Measurements from ENCODE around the gene PIK3CD. TPM values are rescaled to one million over a fixed set of nuclear protein-coding genes. Genes with fewer than 3 reads are reported as not detected.
A peak's percentile ranks its signal among the peaks of the same experiment; 100 is the strongest.

PIK3CD gene
- total and polyA plus RNA-seq, 2 of the 8 experiments (the other 6 are each of a cell fraction or from before 2014, with no cell fraction given), result 20.6 to 24.1 TPM

- WGBS, 2 experiments (ENCODE audit: extremely low coverage in 1 of 2, insufficient coverage in 1 of 2, insufficient read length in 1 of 2, insufficient replicate concordance in 2 of 2, low coverage in 1 of 2, low lambda C conversion rate in 2 of 2, missing lambda C conversion rate in 1 of 2), result 85% methylated on average over 10 of the region's 10 CpGs; no CpG with 5 or more reads in 1 of the 2 experiments
- H4K91ac ChIP-seq (replicated peaks; ENCODE audit: insufficient read length, low read length), result peak overlapping the region; percentile 17
- FAIRE-seq, result no peak
- no peak overlapping the region for H3K56ac ChIP-seq (replicated peaks; ENCODE audit: insufficient read length, low read depth, low read length)
- H4K20me1 ChIP-seq (replicated peaks in 1 of 2; ENCODE audit: control insufficient read depth in 1 of 2, insufficient read depth in 2 of 2, low read length in 2 of 2), result no peaks in the 10 kb centered on the region
- H2BK5ac ChIP-seq (ENCODE audit: low read depth, low read length), result peak overlapping the region; percentile 79; the same call in 1 of the 2 replicates
- H2BK12ac ChIP-seq (ENCODE audit: low read depth, low read length), result peak overlapping the region; percentile 82
- peaks cover 4 to 50% (median 34%) of the 10 kb centered on the region in 4 experiments for H3K4me1 ChIP-seq (replicated peaks in 1 of 4; ENCODE audit: control insufficient read depth in 3 of 4, insufficient read depth in 4 of 4, low read length in 3 of 4)
- H3K36me3 ChIP-seq (ENCODE audit: control insufficient read depth in 2 of 4, insufficient read depth in 4 of 4, low read length in 3 of 4), result peaks cover 0 to 8% (median 8%) of the 10 kb centered on the region in 4 experiments; a peak in 5 of 8 replicates
- no peak for DNase-seq (ENCODE audit: low read depth in 1 of 2, low spot score in 2 of 2)
- ChIA-PET CTCF (ENCODE audit: partially characterized antibody) (interaction anchor here (0.5 to 9.2 kb wide), 12 partner anchors 7 to 165 kb away, joined by 3 to 91 read pairs (median 33); no protein-coding TSS in a partner anchor), POLR2A (ENCODE audit: partially characterized antibody) (interaction anchor here (0.8 to 1.7 kb wide), 5 partner anchors 9 to 126 kb away, joined by 3 to 4 read pairs (median 4); no protein-coding TSS in a partner anchor)
- peak overlapping the region; percentile 39; the same call in 1 of the 2 replicates for H2AK5ac ChIP-seq (ENCODE audit: low read depth, low read length)
- no peak overlapping the region for H2AFZ ChIP-seq (ENCODE audit: low read length)
- H3K9me3 ChIP-seq (ENCODE audit: insufficient read depth in 2 of 2, low read depth in 1 of 2, low read length in 1 of 2), result peaks cover 3% of the 10 kb centered on the region in 2 experiments; a peak in 2 of 4 replicates
- no peak overlapping the region for H3K4ac ChIP-seq (replicated peaks; ENCODE audit: insufficient read length, low read depth, low read length)
- H3K79me2 ChIP-seq (ENCODE audit: control insufficient read depth in 1 of 2, insufficient read depth in 2 of 2, low read length in 2 of 2), result no peaks in the 10 kb centered on the region
- no peaks in the 10 kb centered on the region for H3K79me1 ChIP-seq (ENCODE audit: low read depth, low read length)
- H2BK20ac ChIP-seq (ENCODE audit: low read length), result peak overlapping the region; percentile 96
- peak overlapping the region; percentile 98 for H2BK15ac ChIP-seq (ENCODE audit: low read length)
- no peak overlapping the region for H3K4me2 ChIP-seq (ENCODE audit: insufficient read depth in 1 of 2, low read depth in 2 of 2, low read length in 2 of 2)
- no peak overlapping the region for H3K4me3 ChIP-seq (ENCODE audit: extremely low read depth in 1 of 4, insufficient read depth in 2 of 4, low read depth in 3 of 4, low read length in 4 of 4)
- H2BK120ac ChIP-seq (replicated peaks; ENCODE audit: low read depth, low read length), result no peak overlapping the region
- no peak overlapping the region for H3K23ac ChIP-seq (ENCODE audit: insufficient read length)
- H3K18ac ChIP-seq (ENCODE audit: extremely low read depth, low read length), result peak overlapping the region; percentile 36
- no peak overlapping the region for H4K8ac ChIP-seq (ENCODE audit: extremely low read depth, insufficient read depth, low read length)
- TF ChIP-seq NANOG (IDR thresholded peaks at IDR 0.05; ENCODE audit: insufficient read depth, low read depth, low read length, poor library complexity, severe bottlenecking) (no peak), RBBP5 (IDR thresholded peaks at IDR 0.05; ENCODE audit: borderline replicate concordance, low read depth, low read length) (no peak), CTCF (IDR thresholded peaks at IDR 0.05; ENCODE audit: control extremely low read depth in 1 of 3, insufficient read depth in 1 of 3, low read depth in 1 of 3, low read length in 3 of 3) (peak in 2 of 3 experiments; percentile 5 to 15; a peak in 1 of 4 replicates), SIRT6 (IDR thresholded peaks at IDR 0.05; ENCODE audit: low read length) (no peak), POLR2A (IDR thresholded peaks at IDR 0.05; ENCODE audit: control extremely low read depth in 1 of 2, low read depth in 2 of 2, low read length in 2 of 2) (no peak)
- H3K27me3 ChIP-seq (replicated peaks in 1 of 4; ENCODE audit: control insufficient read depth in 3 of 4, extremely low read depth in 1 of 4, insufficient read depth in 3 of 4, low read length in 3 of 4), result no peaks in the 10 kb centered on the region
- no peaks in the 10 kb centered on the region for H3K23me2 ChIP-seq (ENCODE audit: low read depth, low read length)
- no peak overlapping the region for H3K14ac ChIP-seq (ENCODE audit: insufficient read length)
- H3K27ac ChIP-seq (ENCODE audit: low read depth, low read length), result 0 out of 2 replicates have a peak overlapping the region, but pooled peaks have one; percentile 13
- H4K5ac ChIP-seq (ENCODE audit: insufficient read length, low read depth, low read length), result no peak overlapping the region
- H3K9ac ChIP-seq (replicated peaks in 1 of 4; ENCODE audit: extremely low read depth in 1 of 4, low read depth in 3 of 4, low read length in 3 of 4), result no peak overlapping the region; a peak in 1 of 7 replicates
Observed at GRCh38 chr1:9718006-9718680, 66.6 kb downstream of the PIK3CD start.

Measured in H1 (cell line).